Tibial artery (tissue), 4 donors: ENCODE data around the gene NRXN3.

Experiments
- DNase-seq, 2 donors: peaks; one replicate each; pipeline ENCODE4 v3.0.0-alpha.2; 2019
- H3K27ac ChIP-seq, 2 donors: fragments of 200-600 bp; sonication (generic) in 1 of 2; 1 replicate in 1 of 2; 2 replicates in 1 of 2; pipeline ENCODE4 v1.5.1; 2018 to 2019; ENCODE audit warnings: mild to moderate bottlenecking in 1 of 2
- H3K27me3 ChIP-seq, 2 donors: fragments of 200-600 bp; sonication (generic) in 1 of 2; one replicate each; pipeline versions ENCODE4 v1.5.1 to v1.6.0; 2016 to 2019
- H3K36me3 ChIP-seq, 3 donors: fragments of 200-600 bp; sonication (generic) in 2 of 3; one replicate each; pipeline ENCODE4 v1.5.1; 2016 to 2019; ENCODE audit warnings: mild to moderate bottlenecking in 2 of 3
- H3K4me1 ChIP-seq, 4 donors: fragments of 200-600 bp; sonication (generic) in 2 of 4; 1 replicate in 3 of 4; 2 replicates in 1 of 4; pipeline ENCODE4 v1.5.1; 2016 to 2019
- H3K4me3 ChIP-seq, 2 donors: fragments of 200-600 bp; sonication (generic) in 1 of 2; 1 replicate in 1 of 2; 2 replicates in 1 of 2; pipeline ENCODE4 v1.5.1; 2018 to 2019; ENCODE audit warnings: mild to moderate bottlenecking in 2 of 2
- H3K9me3 ChIP-seq, 3 donors: fragments of 200-600 bp; sonication (generic) in 1 of 3; one replicate each; pipeline ENCODE4 v1.5.1; 2016 to 2019
- CTCF ChIP-seq, 2 experiments: fragments of 200-600 bp in 1 of 2; fragments of 450-650 bp in 1 of 2; IDR thresholded peaks; one replicate each; pipeline ENCODE4 v1.5.1; 2017 to 2019; ENCODE audit warnings: antibody characterized with exemption in 2 of 2, mild to moderate bottlenecking in 1 of 2, moderate library complexity in 1 of 2
- intact Hi-C: fragments of 100-400 bp; cut with DNase I; formaldehyde crosslinking; loops from one replicate; pipeline ENCODE4 v1.15.0; 2023; ENCODE audit warnings: low total_unique reads

NRXN3 gene

GRCh38 chr14:79658769-79659168 is 1488.6 kb downstream of the NRXN3 start:
- peaks cover 0 to 2% (median 0%) of the 10 kb centered on the region in 3 donors for H3K9me3 ChIP-seq
- TF ChIP-seq CTCF (IDR thresholded peaks at IDR 0.05), result no peak
- intact Hi-C loops, result no loop called here
- no peak overlapping the region for H3K27ac ChIP-seq
- no peak overlapping the region for H3K4me3 ChIP-seq
- no peak for DNase-seq
- H3K4me1 ChIP-seq, result no peaks in the 10 kb centered on the region
- no peaks in the 10 kb centered on the region for H3K27me3 ChIP-seq
- H3K36me3 ChIP-seq, result no peaks in the 10 kb centered on the region

- Histone ChIP-seq H3K27me3 (no peaks in the 10 kb centered on the region), H3K9me3 (no peaks in the 10 kb centered on the region), H3K4me3 (no peak overlapping the region), H3K36me3 (no peaks in the 10 kb centered on the region), H3K4me1 (no peaks in the 10 kb centered on the region), H3K27ac (no peak overlapping the region)
- TF ChIP-seq CTCF (IDR thresholded peaks at IDR 0.05), result no peak
- DNase-seq, result no peak
- intact Hi-C loops, result no loop called here
Measured at GRCh38 chr14:79660053-79660939, 1490.1 kb downstream of the NRXN3 start.

DNA sequence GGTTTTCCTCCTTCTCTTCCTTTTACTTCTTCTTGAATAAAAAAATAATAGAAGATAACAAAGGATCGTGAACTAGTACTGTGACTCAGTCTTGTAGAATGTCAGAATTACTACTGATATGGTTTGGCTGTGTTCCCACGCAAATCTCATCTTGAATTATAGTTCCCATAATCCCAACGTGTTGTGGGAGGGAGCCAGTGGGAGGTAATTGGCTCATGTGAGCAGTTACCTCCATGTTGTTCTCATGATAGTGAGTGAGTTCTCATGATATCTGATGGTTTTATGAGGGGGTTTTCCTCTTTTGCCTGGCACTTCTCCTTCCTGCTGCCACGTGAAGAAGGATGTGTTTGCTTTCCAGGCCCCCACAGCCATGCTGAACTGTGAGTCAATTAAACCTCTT is 1491.6 kb downstream of the NRXN3 start:
- Histone ChIP-seq H3K4me3 (no peak overlapping the region), H3K27ac (no peak overlapping the region), H3K4me1 (no peaks in the 10 kb centered on the region), H3K9me3 (no peaks in the 10 kb centered on the region), H3K27me3 (no peaks in the 10 kb centered on the region), H3K36me3 (no peaks in the 10 kb centered on the region)
- no peak for TF ChIP-seq CTCF (IDR thresholded peaks at IDR 0.05)
- DNase-seq, result no peak
- intact Hi-C loops, result no loop called here

GRCh38 chr14:79663453-79663852 is 1493.3 kb downstream of the NRXN3 start:
- DNase-seq, result no peak
- TF ChIP-seq CTCF (IDR thresholded peaks at IDR 0.05), result no peak
- Histone ChIP-seq H3K27ac (no peak overlapping the region), H3K36me3 (no peaks in the 10 kb centered on the region), H3K4me3 (no peak overlapping the region), H3K27me3 (no peaks in the 10 kb centered on the region), H3K4me1 (no peaks in the 10 kb centered on the region), H3K9me3 (no peaks in the 10 kb centered on the region)
- intact Hi-C loops, result no loop called here

DNA sequence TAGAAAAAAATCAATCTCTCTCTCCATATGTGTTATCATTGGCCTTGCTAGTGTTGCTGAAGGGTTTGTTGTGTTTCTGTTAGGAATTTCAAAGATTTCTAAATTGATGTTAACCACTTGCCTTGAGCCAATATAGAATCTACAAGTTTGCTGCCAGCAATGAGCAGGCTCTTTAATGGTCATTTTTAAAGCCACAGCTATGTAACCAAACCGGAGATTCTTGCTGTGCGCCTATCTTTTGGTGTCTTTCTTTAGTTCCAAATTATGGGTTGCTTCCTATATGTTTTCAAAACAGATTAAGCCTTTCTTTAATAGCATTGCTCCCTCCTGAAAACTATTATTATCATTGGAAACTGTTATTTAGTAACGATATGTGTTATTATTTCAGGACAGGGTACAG is 1495.4 kb downstream of the NRXN3 start:
- Histone ChIP-seq H3K27me3 (no peaks in the 10 kb centered on the region), H3K36me3 (no peaks in the 10 kb centered on the region), H3K4me3 (no peak overlapping the region), H3K4me1 (no peaks in the 10 kb centered on the region), H3K9me3 (no peaks in the 10 kb centered on the region), H3K27ac (no peak overlapping the region)
- DNase-seq, result no peak
- intact Hi-C loops, result no loop called here
- no peak for TF ChIP-seq CTCF (IDR thresholded peaks at IDR 0.05)
